BJ (cell line): ENCODE measurements around the gene LIMCH1. TPM values are rescaled to one million over a fixed set of nuclear protein-coding genes. Genes with fewer than 3 reads are reported as not detected.
A peak's percentile ranks its signal among the peaks of the same experiment; 100 is the strongest.

Experiments
- CTCF ChIA-PET: fragments of 350-600 bp; formaldehyde crosslinking; extraction: SDS; loops from one replicate; lab custom pipeline; 2021; ENCODE audit warnings: antibody characterized with exemption, inconsistent platforms; lab: Yijun Ruan, JAX
- POLR2A ChIA-PET: fragments of 300-600 bp; sonication (Branson Sonifier 250); formaldehyde crosslinking; extraction: SDS; loops from one replicate; lab custom pipeline; 2021; ENCODE audit warnings: antibody characterized with exemption; lab: Charles Lee
- DNase-seq: peaks from one replicate; pipeline ENCODE4 v3.0.0-alpha.2; 2011; ENCODE audit warnings: low read depth
- H3K27me3 ChIP-seq: 2 replicates; pipeline ENCODE4 v1.6.0; 2011; ENCODE audit warnings: low read length; ENCODE audit not compliant: control insufficient read depth, insufficient read depth
- H3K36me3 ChIP-seq: 2 replicates; pipeline ENCODE4 v1.5.1; 2011; ENCODE audit warnings: low read length; ENCODE audit not compliant: control insufficient read depth, insufficient read depth
- H3K4me3 ChIP-seq: 2 replicates; pipeline ENCODE4 v1.5.1; 2011; ENCODE audit warnings: low read depth, mild to moderate bottlenecking, control low read depth, low read length
- polyA plus RNA-seq: library from polyadenylated mRNA; depleted of rRNA; stranded (reverse); fragments of >200 nt; gene quantifications from 2 replicates; pipeline ENCODE4 v1.2.3, GENCODE V29; 2011
- TF ChIP-seq, protein P1 (sequence below): IDR thresholded peaks from 2 replicates; pipeline ENCODE4 v1.5.1; 2011; ENCODE audit warnings: low read depth, mild to moderate bottlenecking, control low read depth, inconsistent platforms, low read length, moderate library complexity; ENCODE audit not compliant: insufficient read depth

Gene LIMCH1
- polyA plus RNA-seq, 1 experiment = 133 TPM

- no peaks in the 10 kb centered on the region for H3K36me3 ChIP-seq
- ChIA-PET POLR2A (no interaction called here), CTCF (no interaction called here)
- no peak for DNase-seq
- H3K27me3 ChIP-seq = no peaks in the 10 kb centered on the region
- no peak overlapping the region for H3K4me3 ChIP-seq
- TF ChIP-seq, protein P1, sequence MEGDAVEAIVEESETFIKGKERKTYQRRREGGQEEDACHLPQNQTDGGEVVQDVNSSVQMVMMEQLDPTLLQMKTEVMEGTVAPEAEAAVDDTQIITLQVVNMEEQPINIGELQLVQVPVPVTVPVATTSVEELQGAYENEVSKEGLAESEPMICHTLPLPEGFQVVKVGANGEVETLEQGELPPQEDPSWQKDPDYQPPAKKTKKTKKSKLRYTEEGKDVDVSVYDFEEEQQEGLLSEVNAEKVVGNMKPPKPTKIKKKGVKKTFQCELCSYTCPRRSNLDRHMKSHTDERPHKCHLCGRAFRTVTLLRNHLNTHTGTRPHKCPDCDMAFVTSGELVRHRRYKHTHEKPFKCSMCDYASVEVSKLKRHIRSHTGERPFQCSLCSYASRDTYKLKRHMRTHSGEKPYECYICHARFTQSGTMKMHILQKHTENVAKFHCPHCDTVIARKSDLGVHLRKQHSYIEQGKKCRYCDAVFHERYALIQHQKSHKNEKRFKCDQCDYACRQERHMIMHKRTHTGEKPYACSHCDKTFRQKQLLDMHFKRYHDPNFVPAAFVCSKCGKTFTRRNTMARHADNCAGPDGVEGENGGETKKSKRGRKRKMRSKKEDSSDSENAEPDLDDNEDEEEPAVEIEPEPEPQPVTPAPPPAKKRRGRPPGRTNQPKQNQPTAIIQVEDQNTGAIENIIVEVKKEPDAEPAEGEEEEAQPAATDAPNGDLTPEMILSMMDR = no peak
Observed at GRCh38 chr4:41534404-41534803, 3.6 kb upstream of the LIMCH1 start.

DNA sequence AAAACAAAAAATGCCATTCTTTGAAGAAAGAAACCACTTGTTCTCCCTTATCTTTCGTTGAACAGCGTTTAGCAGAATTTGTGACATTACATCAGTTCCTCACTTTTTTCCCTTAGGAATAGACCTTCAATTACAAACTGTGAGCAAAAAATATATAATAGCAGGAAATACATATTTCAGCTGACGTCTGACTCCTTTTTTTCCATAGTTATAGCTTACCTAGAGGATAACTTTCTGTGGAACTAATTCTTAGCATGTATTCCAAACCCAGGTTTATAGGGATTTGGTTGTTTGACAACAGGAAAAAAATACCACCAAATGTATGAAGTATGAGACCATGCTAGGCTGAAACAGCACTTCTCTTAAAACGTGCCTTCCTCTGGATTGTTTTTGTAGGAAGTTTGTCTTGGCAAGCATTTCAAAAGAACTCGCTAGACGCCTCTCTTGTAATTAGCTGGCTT, 2.0 kb upstream of the LIMCH1 start:
- DNase-seq = no peak
- no peak overlapping the region for H3K4me3 ChIP-seq
- H3K27me3 ChIP-seq = no peaks in the 10 kb centered on the region
- no peaks in the 10 kb centered on the region for H3K36me3 ChIP-seq
- ChIA-PET CTCF (interaction anchor here (0.8 to 1.0 kb wide), 2 partner anchors 25 to 109 kb away, joined by 3 to 4 read pairs; no protein-coding TSS in a partner anchor), POLR2A (no interaction called here)
- TF ChIP-seq, protein P1 = no peak

DNA sequence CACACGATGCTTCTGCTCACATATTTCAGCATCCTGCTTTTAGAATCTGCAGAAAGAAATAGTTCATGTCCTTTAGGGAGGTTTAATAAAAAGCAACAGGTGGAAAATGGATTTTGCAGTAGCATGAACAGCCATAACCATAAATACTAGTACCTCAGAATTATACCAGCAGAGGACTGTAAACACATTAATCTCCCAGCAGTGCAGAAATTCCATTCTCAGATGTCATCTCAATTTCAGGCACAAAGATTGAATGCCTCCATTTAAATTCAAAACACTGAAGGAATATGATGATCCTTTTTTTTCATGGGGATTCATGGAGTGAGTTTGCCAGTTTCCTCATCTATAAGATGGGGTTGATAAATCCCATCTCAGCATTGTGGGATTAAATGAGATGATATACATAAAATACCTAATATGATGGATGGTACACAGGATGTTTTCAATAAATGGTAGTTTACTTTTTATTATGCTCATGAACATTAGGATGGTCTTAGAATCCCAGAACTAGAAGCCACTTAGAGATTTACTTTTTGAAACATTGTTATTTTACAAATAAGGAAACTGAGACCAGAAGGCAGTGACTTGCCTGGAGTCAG, 566 bp upstream of the LIMCH1 start:
- H3K36me3 ChIP-seq = no peaks in the 10 kb centered on the region
- no peak for DNase-seq
- TF ChIP-seq, protein P1 = no peak
- H3K27me3 ChIP-seq = no peaks in the 10 kb centered on the region
- ChIA-PET POLR2A (no interaction called here), CTCF (interaction anchor here (0.5 kb wide), 1 partner anchor 55 kb away, joined by 4 read pairs; no protein-coding TSS in a partner anchor)
- H3K4me3 ChIP-seq = no peak overlapping the region

- POLR2A ChIA-PET = no interaction called here
- no peaks in the 10 kb centered on the region for H3K36me3 ChIP-seq
- H3K27me3 ChIP-seq = no peaks in the 10 kb centered on the region
- CTCF ChIA-PET = no interaction called here
- H3K4me3 ChIP-seq = no peak overlapping the region
- TF ChIP-seq, protein P1 = no peak
- peak; percentile 19 for DNase-seq
Observed at GRCh38 chr4:41538887-41539498, 1.0 kb downstream of the LIMCH1 start.

GRCh38 chr4:41539711-41540110, 1.8 kb downstream of the LIMCH1 start:
- ChIA-PET CTCF (no interaction called here), POLR2A (interaction anchor here (0.5 kb wide), 1 partner anchor 176 kb away, joined by 19 read pairs; no protein-coding TSS in a partner anchor)
- H3K27me3 ChIP-seq = no peaks in the 10 kb centered on the region
- no peak overlapping the region for H3K4me3 ChIP-seq
- TF ChIP-seq, protein P1 = no peak
- H3K36me3 ChIP-seq = no peaks in the 10 kb centered on the region
- DNase-seq = no peak
